Measurements from ENCODE around the gene SCN1A.
"Not testable (repeated sequence)": the region's sequence is repeated elsewhere in the genome, so short reads cannot be mapped to it uniquely, and the experiment has no call there.

Gene SCN1A

DNA sequence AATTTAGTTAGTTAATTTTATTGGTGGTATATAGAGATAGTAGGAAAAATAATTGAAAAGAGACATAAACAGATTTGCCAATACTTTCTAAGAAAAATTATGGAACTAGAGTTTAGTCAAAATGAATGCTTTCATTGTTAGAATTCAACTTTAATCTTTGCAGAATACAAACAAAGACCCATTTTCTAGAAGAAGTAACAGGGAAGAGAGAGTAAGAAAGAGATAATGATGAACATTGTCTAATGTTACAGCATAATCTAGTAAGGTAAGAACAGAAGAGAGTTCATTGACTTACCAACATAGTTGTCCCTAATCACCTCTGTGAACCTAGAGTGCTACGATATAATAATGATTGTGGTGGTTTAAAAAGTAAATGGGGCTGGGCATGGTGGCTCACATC, 23.7 kb downstream of the SCN1A start:
- Histone ChIP-seq H3K27me3 (ENCODE audit: insufficient read depth, poor library complexity, severe bottlenecking) (no peaks in the 10 kb centered on the region), H3K4me3 (replicated peaks; ENCODE audit: insufficient read depth, low read length) (no peak overlapping the region), H3K27ac (replicated peaks) (no peak overlapping the region)
- no peak for DNase-seq (ENCODE audit: low read depth in 1 of 2, low spot score in 1 of 2)
- TF ChIP-seq GABPA (IDR thresholded peaks at IDR 0.05; ENCODE audit: low read depth) (no peak), SPI1 (IDR thresholded peaks at IDR 0.05; ENCODE audit: borderline replicate concordance, low read depth) (no peak), POLR2AphosphoS5 (IDR thresholded peaks at IDR 0.05; ENCODE audit: low read depth) (no peak)
- TF ChIP-seq, protein P1, sequence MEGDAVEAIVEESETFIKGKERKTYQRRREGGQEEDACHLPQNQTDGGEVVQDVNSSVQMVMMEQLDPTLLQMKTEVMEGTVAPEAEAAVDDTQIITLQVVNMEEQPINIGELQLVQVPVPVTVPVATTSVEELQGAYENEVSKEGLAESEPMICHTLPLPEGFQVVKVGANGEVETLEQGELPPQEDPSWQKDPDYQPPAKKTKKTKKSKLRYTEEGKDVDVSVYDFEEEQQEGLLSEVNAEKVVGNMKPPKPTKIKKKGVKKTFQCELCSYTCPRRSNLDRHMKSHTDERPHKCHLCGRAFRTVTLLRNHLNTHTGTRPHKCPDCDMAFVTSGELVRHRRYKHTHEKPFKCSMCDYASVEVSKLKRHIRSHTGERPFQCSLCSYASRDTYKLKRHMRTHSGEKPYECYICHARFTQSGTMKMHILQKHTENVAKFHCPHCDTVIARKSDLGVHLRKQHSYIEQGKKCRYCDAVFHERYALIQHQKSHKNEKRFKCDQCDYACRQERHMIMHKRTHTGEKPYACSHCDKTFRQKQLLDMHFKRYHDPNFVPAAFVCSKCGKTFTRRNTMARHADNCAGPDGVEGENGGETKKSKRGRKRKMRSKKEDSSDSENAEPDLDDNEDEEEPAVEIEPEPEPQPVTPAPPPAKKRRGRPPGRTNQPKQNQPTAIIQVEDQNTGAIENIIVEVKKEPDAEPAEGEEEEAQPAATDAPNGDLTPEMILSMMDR (IDR thresholded peaks at IDR 0.05; ENCODE audit: insufficient read depth, low read length): no peak
- TF ChIP-seq, protein P2, sequence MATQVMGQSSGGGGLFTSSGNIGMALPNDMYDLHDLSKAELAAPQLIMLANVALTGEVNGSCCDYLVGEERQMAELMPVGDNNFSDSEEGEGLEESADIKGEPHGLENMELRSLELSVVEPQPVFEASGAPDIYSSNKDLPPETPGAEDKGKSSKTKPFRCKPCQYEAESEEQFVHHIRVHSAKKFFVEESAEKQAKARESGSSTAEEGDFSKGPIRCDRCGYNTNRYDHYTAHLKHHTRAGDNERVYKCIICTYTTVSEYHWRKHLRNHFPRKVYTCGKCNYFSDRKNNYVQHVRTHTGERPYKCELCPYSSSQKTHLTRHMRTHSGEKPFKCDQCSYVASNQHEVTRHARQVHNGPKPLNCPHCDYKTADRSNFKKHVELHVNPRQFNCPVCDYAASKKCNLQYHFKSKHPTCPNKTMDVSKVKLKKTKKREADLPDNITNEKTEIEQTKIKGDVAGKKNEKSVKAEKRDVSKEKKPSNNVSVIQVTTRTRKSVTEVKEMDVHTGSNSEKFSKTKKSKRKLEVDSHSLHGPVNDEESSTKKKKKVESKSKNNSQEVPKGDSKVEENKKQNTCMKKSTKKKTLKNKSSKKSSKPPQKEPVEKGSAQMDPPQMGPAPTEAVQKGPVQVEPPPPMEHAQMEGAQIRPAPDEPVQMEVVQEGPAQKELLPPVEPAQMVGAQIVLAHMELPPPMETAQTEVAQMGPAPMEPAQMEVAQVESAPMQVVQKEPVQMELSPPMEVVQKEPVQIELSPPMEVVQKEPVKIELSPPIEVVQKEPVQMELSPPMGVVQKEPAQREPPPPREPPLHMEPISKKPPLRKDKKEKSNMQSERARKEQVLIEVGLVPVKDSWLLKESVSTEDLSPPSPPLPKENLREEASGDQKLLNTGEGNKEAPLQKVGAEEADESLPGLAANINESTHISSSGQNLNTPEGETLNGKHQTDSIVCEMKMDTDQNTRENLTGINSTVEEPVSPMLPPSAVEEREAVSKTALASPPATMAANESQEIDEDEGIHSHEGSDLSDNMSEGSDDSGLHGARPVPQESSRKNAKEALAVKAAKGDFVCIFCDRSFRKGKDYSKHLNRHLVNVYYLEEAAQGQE (IDR thresholded peaks at IDR 0.05; ENCODE audit: insufficient replicate concordance, low read depth): no peak

DNA sequence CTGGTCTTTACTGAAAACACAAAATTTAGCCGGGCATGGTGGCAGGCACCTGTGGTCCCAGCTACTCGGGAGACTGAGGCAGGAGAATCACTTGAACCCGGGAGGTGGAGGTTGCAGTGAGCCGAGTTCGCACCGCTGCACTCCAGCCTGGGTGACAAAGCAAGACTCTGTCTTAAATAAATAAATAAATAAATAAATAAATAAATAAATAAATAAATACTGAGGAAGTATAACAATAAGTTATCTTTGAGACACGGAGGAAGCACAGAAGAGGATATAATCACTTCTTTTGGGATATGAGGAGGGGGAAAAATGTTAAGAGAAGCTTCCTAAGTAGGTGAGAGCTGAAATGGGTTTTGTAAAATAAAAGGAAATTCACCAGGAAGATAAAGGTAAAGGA, 24.5 kb downstream of the SCN1A start:
- H3K27me3 ChIP-seq (ENCODE audit: insufficient read depth, poor library complexity, severe bottlenecking); H3K27ac ChIP-seq (replicated peaks); DNase-seq (ENCODE audit: low read depth in 1 of 2, low spot score in 1 of 2); H3K4me3 ChIP-seq (replicated peaks; ENCODE audit: insufficient read depth, low read length): not testable (repeated sequence)

DNA sequence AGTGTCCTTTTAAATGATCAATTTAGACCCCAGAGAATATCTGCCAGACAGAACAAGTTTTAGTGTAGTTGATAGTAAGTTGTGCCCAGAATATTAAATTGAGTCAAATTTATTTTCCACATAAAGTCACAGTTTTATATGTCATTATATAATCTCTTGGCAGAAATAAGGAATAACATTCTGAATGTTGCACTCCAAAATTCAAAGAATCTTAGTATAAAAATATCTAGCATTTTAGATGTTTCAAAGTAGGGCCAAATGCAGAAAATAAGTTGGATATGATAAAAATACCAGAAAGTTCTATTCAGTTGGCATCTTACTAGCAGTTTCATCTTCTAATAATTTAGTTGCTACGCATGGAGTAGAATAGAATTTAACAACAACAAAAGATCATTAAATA, 33.5 kb downstream of the SCN1A start:
- Histone ChIP-seq H3K27ac (replicated peaks) (no peak overlapping the region), H3K27me3 (ENCODE audit: insufficient read depth, poor library complexity, severe bottlenecking) (no peaks in the 10 kb centered on the region), H3K4me3 (replicated peaks; ENCODE audit: insufficient read depth, low read length) (no peak overlapping the region)
- DNase-seq (ENCODE audit: low read depth in 1 of 2, low spot score in 1 of 2): no peak
- TF ChIP-seq, protein P2 (IDR thresholded peaks at IDR 0.05; ENCODE audit: insufficient replicate concordance, low read depth): no peak
- TF ChIP-seq POLR2AphosphoS5 (IDR thresholded peaks at IDR 0.05; ENCODE audit: low read depth) (no peak), SPI1 (IDR thresholded peaks at IDR 0.05; ENCODE audit: borderline replicate concordance, low read depth) (no peak), GABPA (IDR thresholded peaks at IDR 0.05; ENCODE audit: low read depth) (no peak)
- TF ChIP-seq, protein P1 (IDR thresholded peaks at IDR 0.05; ENCODE audit: insufficient read depth, low read length): no peak

DNA sequence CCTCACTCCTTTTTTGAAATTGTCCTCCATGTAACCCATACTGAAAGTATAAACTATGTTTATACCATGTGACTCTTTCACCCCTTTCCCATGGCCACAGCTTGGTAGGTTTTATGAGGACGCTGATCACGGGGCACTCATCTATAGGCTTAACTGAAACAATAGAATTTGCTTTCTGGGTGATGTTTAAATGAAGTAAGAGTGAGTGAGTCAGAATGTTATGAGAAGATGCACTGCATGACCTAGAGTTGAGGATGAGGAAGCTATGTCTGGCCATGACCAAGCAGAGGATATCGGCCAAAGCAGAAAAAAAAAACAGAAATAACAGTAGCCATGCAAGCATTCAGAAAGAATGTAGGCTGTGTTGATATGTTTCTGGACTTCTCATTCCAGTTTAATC, 34.9 kb downstream of the SCN1A start:
- H3K4me3 ChIP-seq (replicated peaks; ENCODE audit: insufficient read depth, low read length): no peak overlapping the region
- H3K27me3 ChIP-seq (ENCODE audit: insufficient read depth, poor library complexity, severe bottlenecking): no peaks in the 10 kb centered on the region
- no peak overlapping the region for H3K27ac ChIP-seq (replicated peaks)
- no peak for DNase-seq (ENCODE audit: low read depth in 1 of 2, low spot score in 1 of 2)
- TF ChIP-seq, protein P2 (IDR thresholded peaks at IDR 0.05; ENCODE audit: insufficient replicate concordance, low read depth): no peak
- no peak for TF ChIP-seq SPI1 (IDR thresholded peaks at IDR 0.05; ENCODE audit: borderline replicate concordance, low read depth)
- TF ChIP-seq GABPA (IDR thresholded peaks at IDR 0.05; ENCODE audit: low read depth): no peak
- TF ChIP-seq, protein P1 (IDR thresholded peaks at IDR 0.05; ENCODE audit: insufficient read depth, low read length): no peak
- no peak for TF ChIP-seq POLR2AphosphoS5 (IDR thresholded peaks at IDR 0.05; ENCODE audit: low read depth)

Data from HL-60 (cell line).